PC-9 (cell line): ENCODE data around the gene MUC3A. TPM values are rescaled to one million over a fixed set of nuclear protein-coding genes. Genes with fewer than 3 reads are reported as not detected.

Experiments used
- BruUV-seq: library from RNA; stranded (reverse); fragments of 400-500 nt; replicated peaks from 2 replicates; lab custom pipeline; 2021; lab: Mats Ljungman, UMichigan
- CTCF ChIA-PET: fragments of 300-600 bp; sonication (Branson Sonifier 250); formaldehyde crosslinking; loops from one replicate; lab custom pipeline; 2022; ENCODE audit warnings: antibody characterized with exemption; lab: Charles Lee
- POLR2A ChIA-PET: fragments of 300-600 bp; sonication (Branson Sonifier 250); formaldehyde crosslinking; loops from one replicate; lab custom pipeline; 2022; ENCODE audit warnings: antibody characterized with exemption; ENCODE audit not compliant: unreplicated experiment; lab: Charles Lee
- DNase-seq, 2 experiments: peaks; one replicate each; pipeline versions ENCODE4 v3.0.0 to v3.0.0-alpha.2; 2015 to 2022; ENCODE audit warnings: mixed read lengths in 1 of 2
- H2AFZ ChIP-seq: fragments of 200-600 bp; sonication (generic); 2 replicates; pipeline ENCODE4 v1.8.1; 2017; ENCODE audit warnings: antibody characterized with exemption
- H3F3A ChIP-seq: fragments of 200-600 bp; sonication (generic); 2 replicates; pipeline ENCODE4 v1.8.1; 2017; ENCODE audit warnings: antibody characterized with exemption, mild to moderate bottlenecking, low read depth; ENCODE audit not compliant: insufficient read depth
- H3K27ac ChIP-seq: fragments of 200-600 bp; sonication (generic); 2 replicates; pipeline ENCODE4 v1.6.1; 2016; ENCODE audit warnings: mixed run types
- H3K27me3 ChIP-seq: fragments of 200-600 bp; sonication (generic); 2 replicates; pipeline ENCODE4 v1.6.1; 2016; ENCODE audit warnings: low read depth, mixed run types; ENCODE audit not compliant: insufficient read depth
- H3K36me3 ChIP-seq: fragments of 200-600 bp; sonication (generic); 2 replicates; pipeline ENCODE4 v1.6.1; 2016; ENCODE audit warnings: low read depth, mixed run types
- H3K4me1 ChIP-seq: fragments of 200-600 bp; sonication (generic); replicated peaks from 2 replicates; pipeline ENCODE4 v1.6.1; 2016; ENCODE audit warnings: mixed run types; ENCODE audit not compliant: insufficient read depth
- H3K4me2 ChIP-seq: fragments of 200-600 bp; sonication (generic); 2 replicates; pipeline ENCODE4 v1.6.1; 2017; ENCODE audit warnings: mixed run types
- H3K4me3 ChIP-seq: fragments of 200-600 bp; sonication (generic); 2 replicates; pipeline ENCODE4 v1.6.1; 2016; ENCODE audit warnings: mixed run types
- H3K79me2 ChIP-seq: fragments of 200-600 bp; sonication (generic); 2 replicates; pipeline ENCODE4 v1.6.1; 2017; ENCODE audit warnings: low read depth, mixed run types
- H3K9me2 ChIP-seq: fragments of 200-600 bp; sonication (generic); 2 replicates; pipeline ENCODE4 v1.8.1; 2017; ENCODE audit warnings: mild to moderate bottlenecking; ENCODE audit not compliant: insufficient read depth
- H3K9me3 ChIP-seq: fragments of 200-600 bp; sonication (generic); 2 replicates; pipeline ENCODE4 v1.8.1; 2016; ENCODE audit warnings: low read depth; ENCODE audit not compliant: insufficient read depth
- H4K20me1 ChIP-seq: fragments of 200-600 bp; sonication (generic); 2 replicates; pipeline ENCODE4 v1.8.1; 2017; ENCODE audit not compliant: insufficient read depth
- EZH2 ChIP-seq: fragments of 200-600 bp; sonication (generic); IDR thresholded peaks from 2 replicates; pipeline ENCODE4 v1.8.0; 2017; ENCODE audit warnings: antibody characterized with exemption, low read depth
- intact Hi-C: fragments of 100-400 bp; cut with micrococcal nuclease; formaldehyde crosslinking; loops from one replicate; pipeline ENCODE4 v1.10.0; 2022; ENCODE audit not compliant: unreplicated experiment
- total RNA-seq: library from RNA; stranded (reverse); gene quantifications from 2 replicates; pipeline ENCODE4 v1.2.3, GENCODE V29; 2021
- TF ChIP-seq, protein P1 (sequence below): fragments of 200-600 bp; sonication (generic); conservative IDR thresholded peaks from 2 replicates; pipeline ENCODE4 v1.6.1; 2017; ENCODE audit warnings: mixed run types, antibody characterized with exemption, mild to moderate bottlenecking, moderate library complexity

MUC3A gene
- total RNA-seq, 1 experiment from 2014 or later: 0.90 TPM

- Histone ChIP-seq H3K4me1 (no peaks in the 10 kb centered on the region), H3K9me3 (no peaks in the 10 kb centered on the region), H3K27me3 (peaks cover 73% of the 10 kb centered on the region), H3K4me3 (no peak overlapping the region), H3K4me2 (no peak overlapping the region), H4K20me1 (no peaks in the 10 kb centered on the region), H2AFZ (no peak overlapping the region), H3K79me2 (no peaks in the 10 kb centered on the region), H3K36me3 (no peaks in the 10 kb centered on the region), H3F3A (no peaks in the 10 kb centered on the region), H3K27ac (no peak overlapping the region), H3K9me2 (no peaks in the 10 kb centered on the region)
- no TSS peak for BruUV-seq
- POLR2A ChIA-PET: interaction anchor here (0.6 kb wide), 2 partner anchors 59 to 329 kb away, joined by 4 read pairs; no protein-coding TSS in a partner anchor
- CTCF ChIA-PET: no interaction called here
- intact Hi-C loops: no loop called here
- DNase-seq: no peak
- TF ChIP-seq, protein P1, sequence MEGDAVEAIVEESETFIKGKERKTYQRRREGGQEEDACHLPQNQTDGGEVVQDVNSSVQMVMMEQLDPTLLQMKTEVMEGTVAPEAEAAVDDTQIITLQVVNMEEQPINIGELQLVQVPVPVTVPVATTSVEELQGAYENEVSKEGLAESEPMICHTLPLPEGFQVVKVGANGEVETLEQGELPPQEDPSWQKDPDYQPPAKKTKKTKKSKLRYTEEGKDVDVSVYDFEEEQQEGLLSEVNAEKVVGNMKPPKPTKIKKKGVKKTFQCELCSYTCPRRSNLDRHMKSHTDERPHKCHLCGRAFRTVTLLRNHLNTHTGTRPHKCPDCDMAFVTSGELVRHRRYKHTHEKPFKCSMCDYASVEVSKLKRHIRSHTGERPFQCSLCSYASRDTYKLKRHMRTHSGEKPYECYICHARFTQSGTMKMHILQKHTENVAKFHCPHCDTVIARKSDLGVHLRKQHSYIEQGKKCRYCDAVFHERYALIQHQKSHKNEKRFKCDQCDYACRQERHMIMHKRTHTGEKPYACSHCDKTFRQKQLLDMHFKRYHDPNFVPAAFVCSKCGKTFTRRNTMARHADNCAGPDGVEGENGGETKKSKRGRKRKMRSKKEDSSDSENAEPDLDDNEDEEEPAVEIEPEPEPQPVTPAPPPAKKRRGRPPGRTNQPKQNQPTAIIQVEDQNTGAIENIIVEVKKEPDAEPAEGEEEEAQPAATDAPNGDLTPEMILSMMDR: no peak
- no peak for TF ChIP-seq EZH2
These were observed 2.7 kb downstream of the MUC3A start for GRCh38 chr7:100951888-100952560.

DNA sequence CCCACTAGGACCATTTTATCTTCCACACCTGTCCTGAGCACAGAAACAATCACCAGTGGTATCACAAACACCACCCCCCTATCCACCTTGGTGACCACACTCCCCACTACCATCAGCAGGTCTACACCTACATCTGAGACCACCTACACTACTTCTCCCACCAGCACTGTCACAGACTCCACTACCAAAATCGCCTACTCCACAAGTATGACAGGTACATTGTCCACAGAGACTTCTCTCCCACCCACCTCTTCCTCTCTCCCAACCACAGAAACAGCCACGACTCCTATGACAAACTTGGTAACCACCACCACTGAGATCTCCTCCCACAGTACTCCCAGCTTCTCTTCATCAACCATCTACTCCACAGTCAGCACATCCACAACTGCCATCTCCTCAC is 3.3 kb downstream of the MUC3A start:
- H3K9me3 ChIP-seq: no peaks in the 10 kb centered on the region
- CTCF ChIA-PET: no interaction called here

DNA sequence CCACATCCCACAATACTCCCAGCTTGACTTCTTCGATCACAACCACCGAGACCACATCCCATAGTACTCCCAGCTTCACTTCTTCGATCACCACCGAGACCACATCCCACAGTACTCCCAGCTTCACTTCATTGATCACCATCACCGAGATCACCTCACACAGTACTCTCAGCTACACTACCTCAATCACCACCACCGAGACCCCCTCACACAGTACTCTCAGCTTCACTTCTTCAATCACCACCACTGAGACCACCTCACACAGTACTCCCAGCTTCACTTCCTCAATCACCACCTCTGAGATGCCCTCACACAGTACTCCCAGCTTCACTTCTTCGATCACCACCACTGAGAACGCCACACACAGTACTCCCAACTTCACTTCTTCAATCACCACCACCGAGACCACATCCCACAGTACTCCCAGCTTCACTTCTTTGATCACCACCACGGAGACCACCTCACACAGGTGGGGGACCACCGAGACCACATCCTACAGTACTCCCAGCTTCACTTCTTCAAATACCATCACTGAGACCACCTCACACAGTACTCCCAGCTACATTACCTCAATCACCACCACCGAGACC is 8.6 kb downstream of the MUC3A start:
- Histone ChIP-seq H3K9me2 (no peaks in the 10 kb centered on the region), H3K4me3 (no peak overlapping the region), H3K9me3 (no peaks in the 10 kb centered on the region), H3K4me2 (no peak overlapping the region), H3K27me3 (peaks cover 85% of the 10 kb centered on the region), H3F3A (no peaks in the 10 kb centered on the region), H3K4me1 (no peaks in the 10 kb centered on the region), H3K36me3 (no peaks in the 10 kb centered on the region), H4K20me1 (no peaks in the 10 kb centered on the region), H2AFZ (no peak overlapping the region), H3K27ac (no peak overlapping the region), H3K79me2 (no peaks in the 10 kb centered on the region)
- ChIA-PET CTCF (interaction anchor here (0.5 to 1.3 kb wide), 7 partner anchors 8 to 517 kb away, joined by 3 to 6 read pairs (median 3); partner anchors contain the start of gene POP7), POLR2A (interaction anchor here (0.5 to 0.6 kb wide), 3 partner anchors 67 to 183 kb away, joined by 4 to 17 read pairs (median 8); no protein-coding TSS in a partner anchor)
- intact Hi-C loops: no loop called here
- no peak for TF ChIP-seq EZH2
- TF ChIP-seq, protein P1: no peak
- DNase-seq: no peak
- no TSS peak for BruUV-seq

More for the DNA sequence above, 3.3 kb downstream of the MUC3A start:
- intact Hi-C loops: no loop called here
- peaks cover 79% of the 10 kb centered on the region for H3K27me3 ChIP-seq
- H2AFZ ChIP-seq: no peak overlapping the region
- no peaks in the 10 kb centered on the region for H3F3A ChIP-seq
- no peaks in the 10 kb centered on the region for H3K36me3 ChIP-seq
- no peak for DNase-seq
- H3K9me2 ChIP-seq: no peaks in the 10 kb centered on the region
- no peak overlapping the region for H3K27ac ChIP-seq
- no peak overlapping the region for H3K4me3 ChIP-seq
- no peak for TF ChIP-seq EZH2
- TF ChIP-seq, protein P1: no peak
- H3K79me2 ChIP-seq: no peaks in the 10 kb centered on the region
- POLR2A ChIA-PET: no interaction called here
- no peaks in the 10 kb centered on the region for H4K20me1 ChIP-seq
- H3K4me2 ChIP-seq: no peak overlapping the region
- H3K4me1 ChIP-seq: no peaks in the 10 kb centered on the region
- BruUV-seq: no TSS peak
